NCI-H1417 treated with DMSO at 0.1 percent for 48 hours (cell line): Measurements from ENCODE around the gene FKBP5.
"Not testable (repeated sequence)": the region's sequence is repeated elsewhere in the genome, so short reads cannot be mapped to it uniquely, and the experiment has no call there.

Experiments
- DNase-seq: peaks from one replicate; lab custom pipeline; 2025; lab: John Stamatoyannopoulos, UW

FKBP5 gene

GRCh38 chr6:35723587-35723986, 34.9 kb upstream of the FKBP5 start:
- DNase-seq: no peak

GRCh38 chr6:35722121-35722761, 33.5 kb upstream of the FKBP5 start:
- no peak for DNase-seq

GRCh38 chr6:35719830-35720733, 31.4 kb upstream of the FKBP5 start:
- no peak for DNase-seq

- DNase-seq: no peak
These were observed 30.7 kb upstream of the FKBP5 start for GRCh38 chr6:35719404-35719829.

- no peak for DNase-seq
These were observed 30.2 kb upstream of the FKBP5 start for GRCh38 chr6:35718911-35719381.

- DNase-seq: no peak
These were observed 29.6 kb upstream of the FKBP5 start for GRCh38 chr6:35718375-35718736.

- no peak for DNase-seq
These were observed 29.0 kb upstream of the FKBP5 start for GRCh38 chr6:35717449-35718374.

GRCh38 chr6:35716798-35717197, 28.1 kb upstream of the FKBP5 start:
- no peak for DNase-seq

GRCh38 chr6:35713006-35713767, 24.5 kb upstream of the FKBP5 start:
- DNase-seq: no peak

GRCh38 chr6:35711731-35712130, 23.0 kb upstream of the FKBP5 start:
- no peak for DNase-seq

GRCh38 chr6:35710241-35710847, 21.6 kb upstream of the FKBP5 start:
- no peak for DNase-seq

- no peak for DNase-seq
These were observed 19.9 kb upstream of the FKBP5 start for GRCh38 chr6:35708585-35708984.

- no peak for DNase-seq
These were observed 19.1 kb upstream of the FKBP5 start for GRCh38 chr6:35707714-35708407.

GRCh38 chr6:35706468-35706867, 17.8 kb upstream of the FKBP5 start:
- DNase-seq: no peak

GRCh38 chr6:35703554-35703953, 14.8 kb upstream of the FKBP5 start:
- DNase-seq: no peak

GRCh38 chr6:35698858-35699257, 10.1 kb upstream of the FKBP5 start:
- no peak for DNase-seq

GRCh38 chr6:35698430-35698829, 9.7 kb upstream of the FKBP5 start:
- not testable (repeated sequence) for DNase-seq

GRCh38 chr6:35694462-35694861, 5.7 kb upstream of the FKBP5 start:
- no peak for DNase-seq

GRCh38 chr6:35691027-35691824, 2.5 kb upstream of the FKBP5 start:
- DNase-seq: no peak

GRCh38 chr6:35690484-35690883, 1.8 kb upstream of the FKBP5 start:
- no peak for DNase-seq
